Amniotic stem cell (primary cell): ENCODE results near the gene TEX10.

ENCODE experiments used
- DNase-seq: peaks from one replicate; lab custom pipeline; 2025; lab: John Stamatoyannopoulos, UW

TEX10 gene

DNA sequence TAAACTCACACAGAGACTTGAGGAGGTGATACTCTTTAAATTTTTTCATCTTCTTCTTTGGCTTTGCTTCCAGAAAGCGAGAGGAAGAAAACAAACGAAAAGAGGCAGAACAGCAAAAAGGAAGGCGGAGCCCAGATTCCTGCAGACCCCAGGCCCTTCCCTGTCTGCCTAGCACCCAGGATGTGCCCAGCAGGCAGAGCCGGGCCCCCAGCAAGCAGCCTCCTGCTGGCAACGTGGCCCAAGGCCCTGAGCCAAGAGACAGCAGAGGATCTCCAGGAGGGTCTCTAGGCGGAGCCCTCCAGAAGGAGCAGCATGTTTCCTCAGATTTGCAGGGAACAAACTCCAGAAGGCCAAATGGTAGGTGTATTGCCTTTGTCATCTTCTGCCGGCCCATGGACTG lies 68.5 kb downstream of the TEX10 start:
- no peak for DNase-seq

DNA sequence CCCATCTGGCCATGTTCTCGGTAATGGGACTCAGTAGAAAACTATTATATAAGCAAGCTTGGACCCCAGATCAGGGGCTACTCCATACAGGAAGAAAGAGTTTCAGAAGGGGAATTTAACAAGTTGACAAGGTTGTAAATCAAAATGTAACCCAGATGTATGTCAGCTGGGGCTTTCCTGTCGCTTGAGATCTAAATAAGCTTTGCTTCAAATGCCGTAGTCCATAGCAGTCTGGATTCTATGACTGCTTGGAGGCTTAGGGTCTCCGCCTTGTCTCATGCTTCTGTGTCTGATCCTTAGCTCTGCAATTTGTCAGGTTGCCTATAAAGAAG lies 70.4 kb downstream of the TEX10 start:
- DNase-seq: no peak

DNA sequence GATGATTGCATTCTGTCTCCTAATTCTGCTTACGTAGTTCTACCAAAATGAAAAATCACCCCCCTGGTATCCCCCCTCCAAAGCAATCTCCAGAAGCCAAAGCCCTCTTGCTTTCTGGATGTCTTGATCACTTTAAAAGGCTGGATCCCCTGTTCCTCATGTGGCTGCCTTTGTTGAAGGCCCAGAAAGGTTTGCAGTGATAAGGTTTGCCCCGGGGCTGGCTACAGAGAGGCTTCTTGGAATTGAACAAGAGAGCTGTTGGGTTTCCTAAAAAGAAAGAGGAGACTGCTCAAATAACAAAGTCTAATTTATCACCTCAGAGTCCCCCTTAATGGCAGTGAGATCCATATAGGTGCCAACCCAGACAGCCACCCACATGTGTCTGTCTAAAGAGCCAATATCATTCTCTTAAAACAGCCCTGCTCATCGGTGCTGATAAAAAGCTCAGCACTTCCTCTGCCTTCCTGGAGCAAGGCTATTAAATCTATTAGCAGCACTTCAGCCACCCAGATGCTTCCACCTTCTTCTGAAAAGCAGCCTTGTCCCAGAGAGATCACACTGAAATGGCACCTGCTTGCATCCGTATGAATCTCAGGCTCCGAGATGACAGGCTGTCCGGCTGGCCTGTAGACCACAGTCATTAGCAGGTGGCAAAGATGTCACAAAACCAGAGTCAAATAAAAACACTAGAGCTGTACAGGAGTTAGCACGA lies 70.9 kb downstream of the TEX10 start:
- DNase-seq: no peak

DNA sequence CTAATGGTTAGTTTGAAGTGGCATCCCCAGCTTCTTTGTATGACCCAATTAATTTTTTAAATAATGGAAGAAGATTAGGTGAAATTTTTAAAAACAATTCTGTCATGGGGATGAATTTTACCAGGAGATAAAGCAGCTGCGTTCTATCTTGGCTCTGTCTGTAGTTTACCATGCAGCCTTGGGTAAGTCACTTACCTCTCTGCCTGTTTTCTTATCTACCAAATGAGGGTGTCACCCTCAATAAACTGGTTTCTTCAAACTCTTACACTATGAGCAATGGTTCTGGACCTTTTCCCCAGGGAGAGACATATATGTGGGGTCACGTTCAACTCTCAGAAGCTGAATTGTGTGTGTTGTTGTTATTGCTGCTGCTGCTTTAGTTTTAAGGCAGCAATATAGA lies 71.7 kb downstream of the TEX10 start:
- no peak for DNase-seq

DNA sequence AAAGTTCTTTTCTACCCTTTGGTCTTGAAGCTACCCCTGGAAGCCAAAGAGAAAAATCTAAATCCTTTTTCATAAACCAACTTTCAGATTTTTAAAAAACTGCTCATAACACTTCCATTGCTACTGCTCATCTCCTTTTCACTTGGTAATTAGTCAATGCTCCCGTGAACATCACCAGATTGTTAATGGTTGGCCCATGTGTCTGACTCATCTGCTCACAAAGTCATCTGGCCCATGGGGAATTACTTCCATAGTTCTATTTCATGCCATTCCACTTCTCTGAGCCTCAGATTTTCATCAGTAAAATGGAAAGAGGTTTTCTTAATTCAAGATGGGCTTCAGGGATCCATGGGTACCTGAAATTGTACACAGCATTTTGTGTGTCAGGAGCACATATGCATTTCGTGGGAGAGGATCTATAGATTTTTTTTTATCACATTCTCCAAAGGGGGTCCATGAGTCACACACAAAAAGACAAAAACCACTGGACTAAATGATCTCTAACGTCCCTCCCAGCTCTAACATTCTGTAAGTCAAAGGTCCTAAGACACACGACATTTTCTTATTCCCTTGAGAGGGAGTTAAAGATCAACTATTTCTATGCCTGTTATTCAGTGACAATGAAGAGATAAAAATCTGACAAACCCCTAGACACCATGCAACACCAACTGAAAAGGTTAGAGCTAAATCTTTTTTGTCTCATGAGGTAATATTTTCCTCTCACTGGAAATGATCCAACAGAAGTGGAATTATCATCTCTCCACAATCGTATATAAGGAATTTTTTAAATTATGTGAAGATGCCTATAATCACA lies 75.4 kb downstream of the TEX10 start:
- DNase-seq: no peak

DNA sequence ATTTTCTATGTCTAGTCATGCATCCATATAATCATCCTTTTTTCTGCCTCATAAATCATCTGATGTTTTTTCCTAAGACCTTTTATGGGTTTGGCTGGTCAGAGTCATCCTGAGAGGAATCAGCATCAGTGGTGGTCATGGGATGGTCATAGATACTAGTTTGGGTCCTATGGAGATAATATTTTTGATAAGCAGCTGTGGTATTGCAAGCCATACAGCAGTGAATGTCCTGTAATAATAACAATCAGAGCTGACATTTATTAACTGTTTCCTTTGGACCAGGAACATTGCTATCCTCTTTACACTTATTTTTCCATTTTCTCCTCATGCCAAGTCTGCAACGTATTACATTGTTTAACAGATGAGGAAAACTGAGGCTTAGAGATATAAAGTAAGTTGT lies 83.1 kb downstream of the TEX10 start:
- no peak for DNase-seq

DNA sequence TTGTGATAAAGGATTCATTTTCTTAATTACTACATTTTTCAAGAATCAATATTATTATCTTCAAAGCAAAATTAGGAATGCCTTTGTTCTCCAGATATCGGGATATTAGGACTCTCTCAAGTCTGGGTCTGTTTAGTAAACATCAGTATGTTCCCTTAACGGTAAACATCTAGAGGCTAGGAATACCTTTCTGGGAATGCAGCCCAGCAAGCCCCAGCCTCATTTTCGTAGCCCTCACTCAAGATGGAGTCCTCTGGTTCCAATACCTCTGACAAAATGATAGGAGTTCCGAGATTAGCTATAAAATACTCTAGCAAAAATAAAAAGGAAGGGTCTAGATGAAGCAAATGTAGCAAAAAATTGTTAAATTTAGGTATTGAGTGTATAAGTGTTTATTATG lies 84.5 kb downstream of the TEX10 start:
- DNase-seq: no peak

DNA sequence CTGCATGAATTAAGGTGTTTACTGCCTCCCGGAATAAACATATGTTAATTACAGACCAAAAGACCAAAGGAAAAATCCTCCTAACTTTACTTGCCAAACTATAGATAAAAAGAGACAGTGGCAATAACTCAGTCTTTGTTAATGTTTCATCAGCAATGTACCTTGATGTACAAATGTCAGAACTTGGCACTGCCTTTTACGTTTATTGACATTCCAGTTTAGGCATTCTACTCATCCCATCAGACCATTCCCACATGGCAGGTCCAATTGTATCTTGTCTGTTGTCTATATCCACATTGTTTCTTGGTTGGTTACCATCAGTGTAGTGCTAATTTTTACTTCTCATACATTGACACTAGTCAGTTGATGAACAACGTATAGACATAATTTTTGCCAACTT lies 85.5 kb downstream of the TEX10 start:
- no peak for DNase-seq
